ENCODE data around the gene N4BP3.

DNA sequence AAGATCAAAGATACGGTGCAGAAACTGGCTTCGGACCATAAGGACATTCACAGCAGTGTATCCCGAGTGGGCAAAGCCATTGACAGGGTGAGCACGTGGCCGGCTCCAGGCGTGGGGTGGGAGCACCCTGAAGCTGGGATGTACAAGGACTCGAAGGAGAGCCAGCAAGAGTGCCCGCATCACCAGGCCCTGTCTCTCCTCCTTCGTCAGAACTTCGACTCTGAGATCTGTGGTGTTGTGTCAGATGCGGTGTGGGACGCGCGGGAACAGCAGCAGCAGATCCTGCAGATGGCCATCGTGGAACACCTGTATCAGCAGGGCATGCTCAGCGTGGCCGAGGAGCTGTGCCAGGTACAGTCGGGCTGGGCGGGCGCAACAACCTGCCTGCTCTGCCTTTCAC is 29.3 kb downstream of the N4BP3 start:
- TF ChIP-seq, protein P1, sequence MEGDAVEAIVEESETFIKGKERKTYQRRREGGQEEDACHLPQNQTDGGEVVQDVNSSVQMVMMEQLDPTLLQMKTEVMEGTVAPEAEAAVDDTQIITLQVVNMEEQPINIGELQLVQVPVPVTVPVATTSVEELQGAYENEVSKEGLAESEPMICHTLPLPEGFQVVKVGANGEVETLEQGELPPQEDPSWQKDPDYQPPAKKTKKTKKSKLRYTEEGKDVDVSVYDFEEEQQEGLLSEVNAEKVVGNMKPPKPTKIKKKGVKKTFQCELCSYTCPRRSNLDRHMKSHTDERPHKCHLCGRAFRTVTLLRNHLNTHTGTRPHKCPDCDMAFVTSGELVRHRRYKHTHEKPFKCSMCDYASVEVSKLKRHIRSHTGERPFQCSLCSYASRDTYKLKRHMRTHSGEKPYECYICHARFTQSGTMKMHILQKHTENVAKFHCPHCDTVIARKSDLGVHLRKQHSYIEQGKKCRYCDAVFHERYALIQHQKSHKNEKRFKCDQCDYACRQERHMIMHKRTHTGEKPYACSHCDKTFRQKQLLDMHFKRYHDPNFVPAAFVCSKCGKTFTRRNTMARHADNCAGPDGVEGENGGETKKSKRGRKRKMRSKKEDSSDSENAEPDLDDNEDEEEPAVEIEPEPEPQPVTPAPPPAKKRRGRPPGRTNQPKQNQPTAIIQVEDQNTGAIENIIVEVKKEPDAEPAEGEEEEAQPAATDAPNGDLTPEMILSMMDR (IDR thresholded peaks at IDR 0.05; ENCODE audit: low read depth, low read length) = no peak
- TF ChIP-seq, protein P2, sequence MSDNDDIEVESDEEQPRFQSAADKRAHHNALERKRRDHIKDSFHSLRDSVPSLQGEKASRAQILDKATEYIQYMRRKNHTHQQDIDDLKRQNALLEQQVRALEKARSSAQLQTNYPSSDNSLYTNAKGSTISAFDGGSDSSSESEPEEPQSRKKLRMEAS (IDR thresholded peaks at IDR 0.05; ENCODE audit: low read depth, low read length) = no peak
- TF ChIP-seq POLR2A (IDR thresholded peaks at IDR 0.05; ENCODE audit: extremely low read depth, insufficient read length) (no peak), MYC (IDR thresholded peaks at IDR 0.05; ENCODE audit: low read depth, low read length) (no peak)

Data from NB4 (cell line).